Astrocyte of the hippocampus (primary cell): ENCODE results near the gene GSK3B.
"Not testable (repeated sequence)": the region's sequence is repeated elsewhere in the genome, so short reads cannot be mapped to it uniquely, and the experiment has no call there.

Source experiments
- DNase-seq: peaks from one replicate; pipeline ENCODE4 v3.0.0; 2011; ENCODE audit warnings: low read depth, low spot score

Gene GSK3B

GRCh38 chr3:120053647-120054046 is 40.6 kb downstream of the GSK3B start:
- DNase-seq: not testable (repeated sequence)

GRCh38 chr3:120052677-120053076 is 41.6 kb downstream of the GSK3B start:
- DNase-seq: no peak

- no peak for DNase-seq
Observed at GRCh38 chr3:120052225-120052624, 42.0 kb downstream of the GSK3B start.

- DNase-seq: not testable (repeated sequence)
Observed at GRCh38 chr3:120051570-120051969, 42.7 kb downstream of the GSK3B start.

- DNase-seq: no peak
Observed at GRCh38 chr3:120049881-120050539, 44.2 kb downstream of the GSK3B start.

GRCh38 chr3:120049072-120049471 is 45.2 kb downstream of the GSK3B start:
- no peak for DNase-seq

- peak; percentile 28 for DNase-seq
Observed at GRCh38 chr3:120048355-120049041, 45.7 kb downstream of the GSK3B start.

- no peak for DNase-seq
Observed at GRCh38 chr3:120047686-120048085, 46.6 kb downstream of the GSK3B start.

- no peak for DNase-seq
Observed at GRCh38 chr3:120040813-120041377, 53.4 kb downstream of the GSK3B start.

GRCh38 chr3:120039642-120040610 is 54.3 kb downstream of the GSK3B start:
- DNase-seq: no peak

- DNase-seq: no peak
Observed at GRCh38 chr3:120033596-120033995, 60.7 kb downstream of the GSK3B start.

GRCh38 chr3:120031561-120031960 is 62.7 kb downstream of the GSK3B start:
- no peak for DNase-seq

GRCh38 chr3:120029749-120030148 is 64.5 kb downstream of the GSK3B start:
- DNase-seq: no peak

GRCh38 chr3:120028271-120029047 is 65.8 kb downstream of the GSK3B start:
- DNase-seq: no peak

GRCh38 chr3:120027226-120027625 is 67.0 kb downstream of the GSK3B start:
- no peak for DNase-seq

- peak; percentile 14 for DNase-seq
Observed at GRCh38 chr3:120025520-120025919, 68.7 kb downstream of the GSK3B start.

- no peak for DNase-seq
Observed at GRCh38 chr3:120024103-120024502, 70.1 kb downstream of the GSK3B start.

- DNase-seq: peak; percentile 29
Observed at GRCh38 chr3:120022729-120023128, 71.5 kb downstream of the GSK3B start.

- DNase-seq: peak; percentile 10
Observed at GRCh38 chr3:120021523-120021922, 72.7 kb downstream of the GSK3B start.

GRCh38 chr3:120018299-120018698 is 75.9 kb downstream of the GSK3B start:
- no peak for DNase-seq

GRCh38 chr3:120017692-120018091 is 76.6 kb downstream of the GSK3B start:
- no peak for DNase-seq
